ENCODE data around the gene LARGE2.

DNA sequence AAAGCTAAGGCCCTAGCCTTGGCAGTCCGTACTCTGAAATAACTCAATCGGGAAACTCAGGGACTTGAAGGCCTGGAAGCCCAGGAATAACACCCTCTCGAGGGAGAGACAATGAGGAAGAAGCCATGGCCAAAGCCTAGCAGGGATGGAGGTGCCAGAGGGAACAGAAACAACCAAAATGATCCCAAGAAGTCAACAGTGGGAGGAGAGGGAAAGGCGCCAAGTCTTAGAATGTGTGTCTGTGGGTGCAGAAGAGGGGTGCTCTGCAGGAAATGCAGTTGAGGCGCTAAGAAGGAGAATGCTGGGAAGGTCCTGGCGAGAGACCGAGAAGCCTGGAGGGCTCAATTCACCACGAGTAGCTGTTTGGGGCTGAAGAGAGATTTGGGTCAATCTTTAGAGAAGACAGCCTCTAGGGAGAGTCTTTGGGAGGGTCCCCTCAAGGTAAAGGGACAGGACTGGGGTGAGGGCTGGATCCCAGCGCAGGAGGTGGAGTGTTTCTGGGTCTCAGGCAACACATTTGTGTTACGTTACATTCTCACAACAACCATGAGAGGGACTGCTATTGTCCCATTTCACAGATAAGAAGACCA, 37.8 kb upstream of the LARGE2 start:
- TF ChIP-seq, protein P1, sequence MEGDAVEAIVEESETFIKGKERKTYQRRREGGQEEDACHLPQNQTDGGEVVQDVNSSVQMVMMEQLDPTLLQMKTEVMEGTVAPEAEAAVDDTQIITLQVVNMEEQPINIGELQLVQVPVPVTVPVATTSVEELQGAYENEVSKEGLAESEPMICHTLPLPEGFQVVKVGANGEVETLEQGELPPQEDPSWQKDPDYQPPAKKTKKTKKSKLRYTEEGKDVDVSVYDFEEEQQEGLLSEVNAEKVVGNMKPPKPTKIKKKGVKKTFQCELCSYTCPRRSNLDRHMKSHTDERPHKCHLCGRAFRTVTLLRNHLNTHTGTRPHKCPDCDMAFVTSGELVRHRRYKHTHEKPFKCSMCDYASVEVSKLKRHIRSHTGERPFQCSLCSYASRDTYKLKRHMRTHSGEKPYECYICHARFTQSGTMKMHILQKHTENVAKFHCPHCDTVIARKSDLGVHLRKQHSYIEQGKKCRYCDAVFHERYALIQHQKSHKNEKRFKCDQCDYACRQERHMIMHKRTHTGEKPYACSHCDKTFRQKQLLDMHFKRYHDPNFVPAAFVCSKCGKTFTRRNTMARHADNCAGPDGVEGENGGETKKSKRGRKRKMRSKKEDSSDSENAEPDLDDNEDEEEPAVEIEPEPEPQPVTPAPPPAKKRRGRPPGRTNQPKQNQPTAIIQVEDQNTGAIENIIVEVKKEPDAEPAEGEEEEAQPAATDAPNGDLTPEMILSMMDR (IDR thresholded peaks at IDR 0.05 in 4 of 5, conservative IDR thresholded peaks at IDR 0.05 in 1 of 5), result no peak
- no peak for TF ChIP-seq POLR2A (IDR thresholded peaks at IDR 0.05)

Data from gastrocnemius medialis (tissue), 4 donors.